ENCODE data around the gene SLC25A12.

- TF ChIP-seq, protein P1, sequence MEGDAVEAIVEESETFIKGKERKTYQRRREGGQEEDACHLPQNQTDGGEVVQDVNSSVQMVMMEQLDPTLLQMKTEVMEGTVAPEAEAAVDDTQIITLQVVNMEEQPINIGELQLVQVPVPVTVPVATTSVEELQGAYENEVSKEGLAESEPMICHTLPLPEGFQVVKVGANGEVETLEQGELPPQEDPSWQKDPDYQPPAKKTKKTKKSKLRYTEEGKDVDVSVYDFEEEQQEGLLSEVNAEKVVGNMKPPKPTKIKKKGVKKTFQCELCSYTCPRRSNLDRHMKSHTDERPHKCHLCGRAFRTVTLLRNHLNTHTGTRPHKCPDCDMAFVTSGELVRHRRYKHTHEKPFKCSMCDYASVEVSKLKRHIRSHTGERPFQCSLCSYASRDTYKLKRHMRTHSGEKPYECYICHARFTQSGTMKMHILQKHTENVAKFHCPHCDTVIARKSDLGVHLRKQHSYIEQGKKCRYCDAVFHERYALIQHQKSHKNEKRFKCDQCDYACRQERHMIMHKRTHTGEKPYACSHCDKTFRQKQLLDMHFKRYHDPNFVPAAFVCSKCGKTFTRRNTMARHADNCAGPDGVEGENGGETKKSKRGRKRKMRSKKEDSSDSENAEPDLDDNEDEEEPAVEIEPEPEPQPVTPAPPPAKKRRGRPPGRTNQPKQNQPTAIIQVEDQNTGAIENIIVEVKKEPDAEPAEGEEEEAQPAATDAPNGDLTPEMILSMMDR (IDR thresholded peaks at IDR 0.05) = no peak
- TF ChIP-seq EZH2 (IDR thresholded peaks at IDR 0.05; ENCODE audit: borderline replicate concordance, insufficient read depth, low read depth, low read length, poor library complexity, severe bottlenecking) = no peak
These were observed 11.8 kb downstream of the SLC25A12 start for GRCh38 chr2:171882089-171882769.
